IPS DF 4.7 (cell line): Measurements from ENCODE around the gene INSYN2B.

Experiments
- DNase-seq: peaks from one replicate; pipeline ENCODE4 v3.0.0-alpha.2; 2013; ENCODE audit warnings: low spot score; ENCODE audit errors: extremely low read depth

Gene INSYN2B

GRCh38 chr5:169934990-169935389 is 45.3 kb downstream of the INSYN2B start:
- DNase-seq, result no peak

GRCh38 chr5:169933616-169934015 is 46.7 kb downstream of the INSYN2B start:
- DNase-seq, result no peak

GRCh38 chr5:169933127-169933526 is 47.2 kb downstream of the INSYN2B start:
- DNase-seq, result no peak

GRCh38 chr5:169923988-169924387 is 56.3 kb downstream of the INSYN2B start:
- no peak for DNase-seq

- DNase-seq, result no peak
Measured at GRCh38 chr5:169922474-169922873, 57.8 kb downstream of the INSYN2B start.

GRCh38 chr5:169921949-169922348 is 58.3 kb downstream of the INSYN2B start:
- DNase-seq, result no peak

GRCh38 chr5:169921384-169921783 is 58.9 kb downstream of the INSYN2B start:
- DNase-seq, result no peak

GRCh38 chr5:169920474-169920873 is 59.8 kb downstream of the INSYN2B start:
- no peak for DNase-seq

- DNase-seq, result no peak
Measured at GRCh38 chr5:169918228-169918627, 62.1 kb downstream of the INSYN2B start.

- no peak for DNase-seq
Measured at GRCh38 chr5:169917500-169917899, 62.8 kb downstream of the INSYN2B start.

GRCh38 chr5:169914766-169915165 is 65.5 kb downstream of the INSYN2B start:
- no peak for DNase-seq

GRCh38 chr5:169913479-169913878 is 66.8 kb downstream of the INSYN2B start:
- DNase-seq, result no peak

GRCh38 chr5:169911448-169912212 is 68.7 kb downstream of the INSYN2B start:
- no peak for DNase-seq

- DNase-seq, result no peak
Measured at GRCh38 chr5:169910393-169910792, 69.9 kb downstream of the INSYN2B start.

- no peak for DNase-seq
Measured at GRCh38 chr5:169909945-169910344, 70.3 kb downstream of the INSYN2B start.

- no peak for DNase-seq
Measured at GRCh38 chr5:169908864-169909263, 71.4 kb downstream of the INSYN2B start.

- DNase-seq, result no peak
Measured at GRCh38 chr5:169906745-169907649, 73.3 kb downstream of the INSYN2B start.

- no peak for DNase-seq
Measured at GRCh38 chr5:169905017-169905416, 75.3 kb downstream of the INSYN2B start.

GRCh38 chr5:169904508-169904907 is 75.8 kb downstream of the INSYN2B start:
- DNase-seq, result no peak

- no peak for DNase-seq
Measured at GRCh38 chr5:169904059-169904458, 76.2 kb downstream of the INSYN2B start.

- no peak for DNase-seq
Measured at GRCh38 chr5:169901896-169902295, 78.4 kb downstream of the INSYN2B start.

GRCh38 chr5:169897481-169897880 is 82.8 kb downstream of the INSYN2B start:
- DNase-seq, result no peak
